ENCODE results near the gene BRICD5. TPM values are rescaled to one million over a fixed set of nuclear protein-coding genes. Genes with fewer than 3 reads are reported as not detected.

The BRICD5 gene
- total and polyA plus RNA-seq, 2 of the 13 experiments (the other 11 are each of a cell fraction or from before 2014, with no cell fraction given), result 1.6 to 5.8 TPM

DNA sequence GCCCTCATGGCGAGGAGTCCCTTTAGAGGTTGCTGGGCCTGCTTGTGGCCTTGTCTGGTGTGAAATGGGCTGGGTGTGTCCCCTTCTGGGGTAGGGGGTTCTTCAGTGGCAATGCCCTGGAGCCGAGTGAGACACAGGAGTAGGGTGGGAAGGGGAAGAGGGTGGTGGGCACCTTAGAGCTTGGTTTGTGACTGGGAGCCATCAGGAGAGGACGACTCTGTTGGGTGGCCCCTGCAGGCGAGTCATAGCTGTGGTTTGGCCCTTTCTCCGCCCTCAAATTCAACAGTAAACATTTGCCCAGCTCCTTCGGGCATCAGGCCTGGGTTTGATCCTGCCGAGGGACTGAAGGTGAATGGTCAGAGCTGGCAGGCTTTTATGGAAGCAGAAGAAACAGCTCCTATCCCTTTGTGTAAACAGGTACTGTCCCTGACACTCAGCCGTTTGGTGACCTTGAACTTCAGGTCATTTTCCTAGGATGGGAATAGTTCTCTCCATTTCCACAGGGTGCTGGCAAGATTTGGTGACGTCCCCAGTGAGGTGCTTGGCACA, 15.7 kb upstream of the BRICD5 start (continued):
- peak; percentile 69 for TF ChIP-seq TBX2 (CRISPR knock-in tag; IDR thresholded peaks at IDR 0.05; ENCODE audit: borderline replicate concordance)
- TF ChIP-seq ARID5B (CRISPR knock-in tag; IDR thresholded peaks at IDR 0.05), result peak; percentile 83
- no peak for TF ChIP-seq E2F5 (CRISPR knock-in tag; conservative IDR thresholded peaks at IDR 0.05)
- TF ChIP-seq NCOR1 (IDR thresholded peaks at IDR 0.05; ENCODE audit: borderline replicate concordance, low read length), result peak; percentile 61; the same call in 1 of the 2 replicates
- peak; percentile 71 for TF ChIP-seq KAT8 (CRISPR knock-in tag; IDR thresholded peaks at IDR 0.05)
- TF ChIP-seq ZSCAN25 (CRISPR knock-in tag; IDR thresholded peaks at IDR 0.05), result peak; percentile 47; the same call in 1 of the 2 replicates
- TF ChIP-seq FOXO1 (CRISPR knock-in tag; IDR thresholded peaks at IDR 0.05), result peak; percentile 78; the same call in 1 of the 2 replicates
- TF ChIP-seq CC2D1A (CRISPR knock-in tag; IDR thresholded peaks at IDR 0.05), result no peak
- peak; percentile 79 for TF ChIP-seq NCOA2 (CRISPR knock-in tag; IDR thresholded peaks at IDR 0.05)
- TF ChIP-seq YY1 (IDR thresholded peaks at IDR 0.05; ENCODE audit: insufficient read depth, insufficient replicate concordance, low read depth, low read length), result peak; percentile 37
- TF ChIP-seq HNF1A (IDR thresholded peaks at IDR 0.05; ENCODE audit: low read depth), result no peak
- peak; percentile 35; the same call in 1 of the 2 replicates for TF ChIP-seq HNF1A (CRISPR knock-in tag; IDR thresholded peaks at IDR 0.05; ENCODE audit: borderline replicate concordance)
- TF ChIP-seq RAD21 (CRISPR knock-in tag; IDR thresholded peaks at IDR 0.05), result 0 out of 2 replicates have a peak, but pooled peaks have one; percentile 5
- TF ChIP-seq ZNF569 (CRISPR knock-in tag; IDR thresholded peaks at IDR 0.05; ENCODE audit: borderline replicate concordance), result no peak
- peak; percentile 97 for TF ChIP-seq RARA (CRISPR knock-in tag; IDR thresholded peaks at IDR 0.05)
- peak; percentile 29; the same call in 1 of the 2 replicates for TF ChIP-seq ZNF788 (CRISPR knock-in tag; IDR thresholded peaks at IDR 0.05; ENCODE audit: borderline replicate concordance)
- peak; percentile 92 for TF ChIP-seq ZNF792 (CRISPR knock-in tag; IDR thresholded peaks at IDR 0.05)
- TF ChIP-seq ZNF775 (CRISPR knock-in tag; IDR thresholded peaks at IDR 0.05; ENCODE audit: borderline replicate concordance), result no peak
- TF ChIP-seq FOSL2 (CRISPR knock-in tag; IDR thresholded peaks at IDR 0.05), result peak; percentile 61
- no peak for TF ChIP-seq ZFP1 (CRISPR knock-in tag; IDR thresholded peaks at IDR 0.05)
- TF ChIP-seq KLF16 (CRISPR knock-in tag; IDR thresholded peaks at IDR 0.05), result peak in 1 of 2 experiments; percentile 29; a peak in 1 of 4 replicates
- peak; percentile 33; the same call in 1 of the 2 replicates for TF ChIP-seq ETV5 (CRISPR knock-in tag; IDR thresholded peaks at IDR 0.05; ENCODE audit: borderline replicate concordance)
- peak; percentile 75; the same call in 1 of the 2 replicates for TF ChIP-seq MTA1 (CRISPR knock-in tag; IDR thresholded peaks at IDR 0.05; ENCODE audit: borderline replicate concordance)
